Left lung (tissue), 10 donors: ENCODE measurements around the gene MED27. TPM values are rescaled to one million over a fixed set of nuclear protein-coding genes. Genes with fewer than 3 reads are reported as not detected.

Experiments used
- ATAC-seq: fragments of 200-7000 bp; cut with Tn5 transposase; one replicate; pipeline ENCODE4 v1.9.1; 2020; ENCODE audit warnings: moderate library complexity
- DNase-seq, 4 donors: peaks; one replicate each; pipeline ENCODE4 v3.0.0-alpha.2; 2013 to 2020
- H3K27ac ChIP-seq, 2 donors: fragments of 200-600 bp; sonication (generic) in 1 of 2; one replicate each; pipeline versions ENCODE4 v1.5.0 to v1.8.0; 2020 to 2021
- H3K27me3 ChIP-seq, 2 donors: fragments of 200-600 bp; sonication (generic) in 1 of 2; one replicate each; pipeline versions ENCODE4 v1.5.0 to v1.8.0; 2020 to 2021
- H3K36me3 ChIP-seq, 2 donors: fragments of 200-600 bp; sonication (generic) in 1 of 2; one replicate each; pipeline versions ENCODE4 v1.5.0 to v1.8.0; 2020 to 2021
- H3K4me1 ChIP-seq, 2 donors: fragments of 200-600 bp; one replicate each; pipeline ENCODE4 v1.8.0; 2021
- H3K4me3 ChIP-seq, 2 donors: fragments of 200-600 bp; sonication (generic) in 1 of 2; one replicate each; pipeline versions ENCODE4 v1.5.0 to v1.8.0; 2020 to 2021; ENCODE audit warnings: mild to moderate bottlenecking in 1 of 2
- H3K9me3 ChIP-seq, 2 donors: fragments of 200-600 bp; sonication (generic) in 1 of 2; one replicate each; pipeline versions ENCODE4 v1.5.0 to v1.8.0; 2020 to 2021
- CTCF ChIP-seq, 2 donors: fragments of 200-600 bp; sonication (generic) in 1 of 2; IDR thresholded peaks; one replicate each; pipeline versions ENCODE4 v1.5.0 to v1.8.0; 2021; ENCODE audit warnings: antibody characterized with exemption in 2 of 2
- intact Hi-C, 2 donors: fragments of 100-400 bp; cut with DNase I; formaldehyde crosslinking; loops; one replicate each; pipeline versions ENCODE4 v1.11.2 to v1.14.2; 2022
- polyA plus RNA-seq, 6 donors: library from polyadenylated mRNA; unstranded; fragments of 120-200 nt; gene quantifications; one replicate each; pipeline ENCODE4 v1.2.1, GENCODE V29; 2013; ENCODE audit not compliant: insufficient read length in 6 of 6
- total RNA-seq, 2 donors: library from RNA; stranded (reverse); fragmentation: NEBNext Ultra II Directional; extraction: Animal tissue kit (Norgen Biotek cat#: 25700); gene quantifications; one replicate each; pipeline ENCODE4 v1.2.1, GENCODE V29; 2021
- donor health status: DM: no; HTN: yes; CAD: no.
- donor health status: DM: no; HTN: no; CAD: no.

MED27 gene
- total and polyA plus RNA-seq, 8 donors = 12.5 to 18.6 (median 16.7) TPM

- H3K36me3 ChIP-seq = no peaks in the 10 kb centered on the region
- intact Hi-C loops = no loop called here
- H3K27me3 ChIP-seq = no peaks in the 10 kb centered on the region
- ATAC-seq (no peak), DNase-seq (peak in 2 of 4 donors; percentile 63 to 72)
- no peak overlapping the region for H3K27ac ChIP-seq
- H3K4me3 ChIP-seq = no peak overlapping the region
- no peak for TF ChIP-seq CTCF (IDR thresholded peaks at IDR 0.05)
- peaks cover 3 to 5% of the 10 kb centered on the region in 2 donors for H3K4me1 ChIP-seq
- no peaks in the 10 kb centered on the region for H3K9me3 ChIP-seq
Observed at GRCh38 chr9:131997779-131998178, 81.9 kb downstream of the MED27 start.

- Histone ChIP-seq H3K36me3 (no peaks in the 10 kb centered on the region), H3K9me3 (no peaks in the 10 kb centered on the region), H3K27me3 (no peaks in the 10 kb centered on the region), H3K4me3 (no peak overlapping the region), H3K27ac (no peak overlapping the region), H3K4me1 (peaks cover 3 to 5% of the 10 kb centered on the region in 2 donors)
- no peak for ATAC-seq
- intact Hi-C loops = no loop called here
- TF ChIP-seq CTCF (IDR thresholded peaks at IDR 0.05) = no peak
- DNase-seq = no peak
Observed at GRCh38 chr9:131997076-131997475, 82.6 kb downstream of the MED27 start.

- DNase-seq (no peak), ATAC-seq (no peak)
- Histone ChIP-seq H3K36me3 (no peaks in the 10 kb centered on the region), H3K4me1 (peaks cover 3 to 5% of the 10 kb centered on the region in 2 donors), H3K27ac (no peak overlapping the region), H3K4me3 (no peak overlapping the region), H3K9me3 (no peaks in the 10 kb centered on the region), H3K27me3 (no peaks in the 10 kb centered on the region)
- TF ChIP-seq CTCF (IDR thresholded peaks at IDR 0.05) = no peak
- intact Hi-C loops = no loop called here
Observed at GRCh38 chr9:131995382-131995781, 84.3 kb downstream of the MED27 start.

- no peaks in the 10 kb centered on the region for H3K27me3 ChIP-seq
- no peak overlapping the region for H3K27ac ChIP-seq
- TF ChIP-seq CTCF (IDR thresholded peaks at IDR 0.05) = no peak
- H3K4me3 ChIP-seq = no peak overlapping the region
- H3K9me3 ChIP-seq = no peaks in the 10 kb centered on the region
- ATAC-seq (no peak), DNase-seq (no peak)
- H3K4me1 ChIP-seq = peaks cover 3 to 5% of the 10 kb centered on the region in 2 donors
- intact Hi-C loops = no loop called here
- no peaks in the 10 kb centered on the region for H3K36me3 ChIP-seq
Observed at GRCh38 chr9:131994364-131995125, 85.1 kb downstream of the MED27 start.

- H3K27me3 ChIP-seq = no peaks in the 10 kb centered on the region
- TF ChIP-seq CTCF (IDR thresholded peaks at IDR 0.05) = no peak
- no peaks in the 10 kb centered on the region for H3K9me3 ChIP-seq
- ATAC-seq (no peak), DNase-seq (peak in 1 of 4 donors; percentile 60)
- intact Hi-C loops = no loop called here
- no peak overlapping the region for H3K27ac ChIP-seq
- no peak overlapping the region for H3K4me3 ChIP-seq
- H3K36me3 ChIP-seq = no peaks in the 10 kb centered on the region
- peaks cover 0 to 3% of the 10 kb centered on the region in 2 donors for H3K4me1 ChIP-seq
Observed at GRCh38 chr9:131992906-131993657, 86.6 kb downstream of the MED27 start.
